Neutrophil (primary cell): ENCODE data around the gene FRK.
A peak's percentile ranks its signal among the peaks of the same experiment; 100 is the strongest.

Experiments
- H3K27ac ChIP-seq: fragments of 200-600 bp; sonication (generic); 2 replicates; pipeline ENCODE4 v1.5.1; 2016; ENCODE audit warnings: mild to moderate bottlenecking, moderate library complexity
- H3K27me3 ChIP-seq: fragments of 200-600 bp; sonication (generic); 2 replicates; pipeline ENCODE4 v1.6.0; 2016; ENCODE audit warnings: mild to moderate bottlenecking
- H3K36me3 ChIP-seq: fragments of 200-600 bp; sonication (generic); 2 replicates; pipeline ENCODE4 v1.5.1; 2017
- H3K4me1 ChIP-seq, 2 experiments: fragments of 200-600 bp in 1 of 2; sonication (generic) in 1 of 2; 1 replicate in 1 of 2; 2 replicates in 1 of 2; pipeline versions ENCODE4 v1.5.1 to v1.6.1; 2013 to 2016; ENCODE audit warnings: low read depth in 1 of 2, low read length in 1 of 2, mild to moderate bottlenecking in 1 of 2, moderate library complexity in 1 of 2; ENCODE audit not compliant: control insufficient read depth in 1 of 2, insufficient read depth in 1 of 2
- H3K4me3 ChIP-seq, 2 experiments: fragments of 200-600 bp in 1 of 2; sonication (generic) in 1 of 2; 1 replicate in 1 of 2; 2 replicates in 1 of 2; pipeline ENCODE4 v1.5.1; 2013 to 2016; ENCODE audit warnings: low read depth in 1 of 2, low read length in 1 of 2, mild to moderate bottlenecking in 1 of 2, moderate library complexity in 1 of 2
- H3K9me3 ChIP-seq: fragments of 200-600 bp; sonication (generic); 2 replicates; pipeline ENCODE4 v1.5.1; 2016
- CTCF ChIP-seq: fragments of 200-600 bp; sonication (generic); IDR thresholded peaks from 2 replicates; pipeline ENCODE4 v1.5.1; 2016; ENCODE audit warnings: antibody characterized with exemption

FRK gene

GRCh38 chr6:116102873-116103272, 42.2 kb upstream of the FRK start:
- peaks cover 32% of the 10 kb centered on the region in 2 experiments for H3K4me1 ChIP-seq
- H3K9me3 ChIP-seq, result no peaks in the 10 kb centered on the region
- no peaks in the 10 kb centered on the region for H3K27me3 ChIP-seq
- peaks cover 6% of the 10 kb centered on the region for H3K36me3 ChIP-seq
- no peak overlapping the region for H3K4me3 ChIP-seq
- peak overlapping the region; percentile 91 for H3K27ac ChIP-seq
- no peak for TF ChIP-seq CTCF

- H3K4me1 ChIP-seq, result peaks cover 32% of the 10 kb centered on the region in 2 experiments
- TF ChIP-seq CTCF, result no peak
- no peaks in the 10 kb centered on the region for H3K9me3 ChIP-seq
- peak overlapping the region; percentile 91 for H3K27ac ChIP-seq
- no peaks in the 10 kb centered on the region for H3K27me3 ChIP-seq
- peak overlapping the region; percentile 71 to 77 for H3K4me3 ChIP-seq
- peaks cover 2% of the 10 kb centered on the region for H3K36me3 ChIP-seq
These were observed 41.1 kb upstream of the FRK start for GRCh38 chr6:116101790-116102189.

- Histone ChIP-seq H3K27me3 (no peaks in the 10 kb centered on the region), H3K27ac (peak overlapping the region; percentile 91), H3K4me1 (peaks cover 32% of the 10 kb centered on the region in 2 experiments), H3K4me3 (peak overlapping the region; percentile 71 to 77), H3K9me3 (no peaks in the 10 kb centered on the region), H3K36me3 (no peaks in the 10 kb centered on the region)
- no peak for TF ChIP-seq CTCF
These were observed 40.6 kb upstream of the FRK start for GRCh38 chr6:116101302-116101718.

GRCh38 chr6:116100419-116101301, 40.0 kb upstream of the FRK start, which contains the start of gene NT5DC1:
TSS of gene NT5DC1 (plus strand) at chr6:116100853. CDS start at chr6:116100931, 78 bp downstream.
- H3K9me3 ChIP-seq, result no peaks in the 10 kb centered on the region
- no peaks in the 10 kb centered on the region for H3K27me3 ChIP-seq
- peak within 1 kb of the TSS; percentile 91 for H3K27ac ChIP-seq
- no peak for TF ChIP-seq CTCF
- H3K4me3 ChIP-seq, result peak within 1 kb of the TSS; percentile 71 to 77
- H3K36me3 ChIP-seq, result no peaks in the 10 kb centered on the region
- peaks cover 32% of the 10 kb centered on the region in 2 experiments for H3K4me1 ChIP-seq

- no peaks in the 10 kb centered on the region for H3K27me3 ChIP-seq
- peaks cover 32% of the 10 kb centered on the region in 2 experiments for H3K4me1 ChIP-seq
- H3K27ac ChIP-seq, result no peak overlapping the region
- H3K4me3 ChIP-seq, result no peak overlapping the region
- no peaks in the 10 kb centered on the region for H3K9me3 ChIP-seq
- TF ChIP-seq CTCF, result no peak
- no peaks in the 10 kb centered on the region for H3K36me3 ChIP-seq
These were observed 38.3 kb upstream of the FRK start for GRCh38 chr6:116099036-116099435.
